ENCODE measurements around the gene ACE. TPM values are rescaled to one million over a fixed set of nuclear protein-coding genes. Genes with fewer than 3 reads are reported as not detected.

The ACE gene
- total and polyA plus RNA-seq, 4 donors = 0.72 to 30.5 (median 11.3) TPM

GRCh38 chr17:63519116-63519881 lies 42.4 kb downstream of the ACE start:
- Histone ChIP-seq H3K27ac (ENCODE audit: low read depth in 1 of 2, low read length in 2 of 2) (no peak overlapping the region), H3K9me3 (ENCODE audit: control insufficient read depth, low read length) (no peaks in the 10 kb centered on the region), H3K27me3 (ENCODE audit: control insufficient read depth in 1 of 2, insufficient read depth in 2 of 2, low read length in 1 of 2) (no peaks in the 10 kb centered on the region), H3K4me3 (ENCODE audit: low read length in 2 of 2) (no peak overlapping the region), H3K36me3 (ENCODE audit: control insufficient read depth in 1 of 2, insufficient read depth in 2 of 2, low read length in 1 of 2) (no peaks in the 10 kb centered on the region), H3K4me1 (ENCODE audit: control insufficient read depth in 1 of 2, insufficient read depth in 2 of 2, low read length in 2 of 2) (no peaks in the 10 kb centered on the region)
- no peak for DNase-seq
- intact Hi-C loops (cut with DNase I) = no loop called here
- 84% methylated on average over 1 of the region's 1 CpG for WGBS, 2 donors
- ATAC-seq (ENCODE audit: low FRiP score) = no peak

GRCh38 chr17:63519972-63520882 lies 43.4 kb downstream of the ACE start:
- H3K27ac ChIP-seq (ENCODE audit: low read depth in 1 of 2, low read length in 2 of 2) = no peak overlapping the region
- H3K4me1 ChIP-seq (ENCODE audit: control insufficient read depth in 1 of 2, insufficient read depth in 2 of 2, low read length in 2 of 2) = no peaks in the 10 kb centered on the region
- intact Hi-C loops (cut with DNase I) = no loop called here
- DNase-seq = no peak
- 51 to 55% methylated on average over 5 of the region's 5 CpGs for WGBS, 2 donors
- H3K4me3 ChIP-seq (ENCODE audit: low read length in 2 of 2) = no peak overlapping the region
- no peak for ATAC-seq (ENCODE audit: low FRiP score)
- H3K36me3 ChIP-seq (ENCODE audit: control insufficient read depth in 1 of 2, insufficient read depth in 2 of 2, low read length in 1 of 2) = no peaks in the 10 kb centered on the region
- no peaks in the 10 kb centered on the region for H3K9me3 ChIP-seq (ENCODE audit: control insufficient read depth, low read length)
- H3K27me3 ChIP-seq (ENCODE audit: control insufficient read depth in 1 of 2, insufficient read depth in 2 of 2, low read length in 1 of 2) = no peaks in the 10 kb centered on the region

- intact Hi-C loops (cut with DNase I) = no loop called here
Observed at GRCh38 chr17:63523253-63523855, 46.5 kb downstream of the ACE start, which contains the start of gene KCNH6. KCNH6 (plus strand) TSS chr17:63523358; CDS start chr17:63523414, 56 bp downstream.

GRCh38 chr17:63524051-63524450 lies 47.2 kb downstream of the ACE start:
- Histone ChIP-seq H3K36me3 (ENCODE audit: control insufficient read depth in 1 of 2, insufficient read depth in 2 of 2, low read length in 1 of 2) (no peaks in the 10 kb centered on the region), H3K4me3 (ENCODE audit: low read length in 2 of 2) (no peak overlapping the region), H3K27me3 (ENCODE audit: control insufficient read depth in 1 of 2, insufficient read depth in 2 of 2, low read length in 1 of 2) (no peaks in the 10 kb centered on the region), H3K27ac (ENCODE audit: low read depth in 1 of 2, low read length in 2 of 2) (no peak overlapping the region), H3K9me3 (ENCODE audit: control insufficient read depth, low read length) (no peaks in the 10 kb centered on the region), H3K4me1 (ENCODE audit: control insufficient read depth in 1 of 2, insufficient read depth in 2 of 2, low read length in 2 of 2) (no peaks in the 10 kb centered on the region)
- intact Hi-C loops (cut with DNase I) = no loop called here
- 93 to 95% methylated on average over 14 of the region's 14 CpGs for WGBS, 2 donors
- ATAC-seq (ENCODE audit: low FRiP score) (no peak), DNase-seq (no peak)

More at GRCh38 chr17:63523253-63523855, 46.5 kb downstream of the ACE start, which contains the start of gene KCNH6:
- Histone ChIP-seq H3K4me1 (ENCODE audit: control insufficient read depth in 1 of 2, insufficient read depth in 2 of 2, low read length in 2 of 2) (no peaks in the 10 kb centered on the region), H3K36me3 (ENCODE audit: control insufficient read depth in 1 of 2, insufficient read depth in 2 of 2, low read length in 1 of 2) (no peaks in the 10 kb centered on the region), H3K27ac (ENCODE audit: low read depth in 1 of 2, low read length in 2 of 2) (no peak within 1 kb of the TSS), H3K9me3 (ENCODE audit: control insufficient read depth, low read length) (no peaks in the 10 kb centered on the region), H3K4me3 (ENCODE audit: low read length in 2 of 2) (no peak within 1 kb of the TSS), H3K27me3 (ENCODE audit: control insufficient read depth in 1 of 2, insufficient read depth in 2 of 2, low read length in 1 of 2) (no peaks in the 10 kb centered on the region)
- no peak for DNase-seq
- ATAC-seq (ENCODE audit: low FRiP score) = no peak
- 11 to 14% methylated on average over 30 to 38 of the region's 38 CpGs for WGBS, 2 donors

GRCh38 chr17:63525190-63525946 lies 48.5 kb downstream of the ACE start:
- H3K36me3 ChIP-seq (ENCODE audit: control insufficient read depth in 1 of 2, insufficient read depth in 2 of 2, low read length in 1 of 2) = no peaks in the 10 kb centered on the region
- H3K9me3 ChIP-seq (ENCODE audit: control insufficient read depth, low read length) = no peaks in the 10 kb centered on the region
- ATAC-seq (ENCODE audit: low FRiP score) (no peak), DNase-seq (no peak)
- intact Hi-C loops (cut with DNase I) = no loop called here
- WGBS, 2 donors = 56 to 58% methylated on average over 6 of the region's 6 CpGs
- no peaks in the 10 kb centered on the region for H3K27me3 ChIP-seq (ENCODE audit: control insufficient read depth in 1 of 2, insufficient read depth in 2 of 2, low read length in 1 of 2)
- no peak overlapping the region for H3K4me3 ChIP-seq (ENCODE audit: low read length in 2 of 2)
- no peaks in the 10 kb centered on the region for H3K4me1 ChIP-seq (ENCODE audit: control insufficient read depth in 1 of 2, insufficient read depth in 2 of 2, low read length in 2 of 2)
- no peak overlapping the region for H3K27ac ChIP-seq (ENCODE audit: low read depth in 1 of 2, low read length in 2 of 2)

GRCh38 chr17:63526861-63527260 lies 50.0 kb downstream of the ACE start:
- Histone ChIP-seq H3K9me3 (ENCODE audit: control insufficient read depth, low read length) (no peaks in the 10 kb centered on the region), H3K4me3 (ENCODE audit: low read length in 2 of 2) (no peak overlapping the region), H3K36me3 (ENCODE audit: control insufficient read depth in 1 of 2, insufficient read depth in 2 of 2, low read length in 1 of 2) (no peaks in the 10 kb centered on the region), H3K27ac (ENCODE audit: low read depth in 1 of 2, low read length in 2 of 2) (no peak overlapping the region), H3K4me1 (ENCODE audit: control insufficient read depth in 1 of 2, insufficient read depth in 2 of 2, low read length in 2 of 2) (no peaks in the 10 kb centered on the region), H3K27me3 (ENCODE audit: control insufficient read depth in 1 of 2, insufficient read depth in 2 of 2, low read length in 1 of 2) (no peaks in the 10 kb centered on the region)
- DNase-seq (no peak), ATAC-seq (ENCODE audit: low FRiP score) (no peak)
- WGBS, 2 donors = 70 to 75% methylated on average over 5 of the region's 5 CpGs
- intact Hi-C loops (cut with DNase I) = no loop called here

- 80 to 88% methylated on average over 9 of the region's 9 CpGs for WGBS, 2 donors
- Histone ChIP-seq H3K27me3 (ENCODE audit: control insufficient read depth in 1 of 2, insufficient read depth in 2 of 2, low read length in 1 of 2) (no peaks in the 10 kb centered on the region), H3K4me3 (ENCODE audit: low read length in 2 of 2) (no peak overlapping the region), H3K27ac (ENCODE audit: low read depth in 1 of 2, low read length in 2 of 2) (no peak overlapping the region), H3K36me3 (ENCODE audit: control insufficient read depth in 1 of 2, insufficient read depth in 2 of 2, low read length in 1 of 2) (no peaks in the 10 kb centered on the region), H3K4me1 (ENCODE audit: control insufficient read depth in 1 of 2, insufficient read depth in 2 of 2, low read length in 2 of 2) (no peaks in the 10 kb centered on the region), H3K9me3 (ENCODE audit: control insufficient read depth, low read length) (no peaks in the 10 kb centered on the region)
- intact Hi-C loops (cut with DNase I) = no loop called here
- ATAC-seq (ENCODE audit: low FRiP score) (no peak), DNase-seq (no peak)
Observed at GRCh38 chr17:63528183-63528582, 51.3 kb downstream of the ACE start.
